Keratinocyte (primary cell): ENCODE measurements around the gene SEC11A. TPM values are rescaled to one million over a fixed set of nuclear protein-coding genes. Genes with fewer than 3 reads are reported as not detected.

Experiments
- DNase-seq: peaks from one replicate; pipeline ENCODE4 v3.0.0-alpha.2; 2011; ENCODE audit warnings: low read depth, missing footprints, low spot score
- FAIRE-seq: peaks from 2 replicates; lab custom pipeline; 2011; peaks lifted over from hg19 to GRCh38; lab: Jason Lieb, UNC
- H2AFZ ChIP-seq: 2 replicates; pipeline ENCODE4 v1.6.0; 2012; ENCODE audit warnings: low read length, control low read depth, inconsistent platforms; ENCODE audit not compliant: control insufficient read depth
- H3K27ac ChIP-seq: 2 replicates; pipeline ENCODE4 v1.5.1; 2011; ENCODE audit warnings: low read length; ENCODE audit not compliant: control insufficient read depth, insufficient read depth
- H3K27me3 ChIP-seq: 3 replicates; pipeline ENCODE4 v1.6.0; 2011; ENCODE audit warnings: low read length; ENCODE audit not compliant: control insufficient read depth, insufficient read depth; ENCODE audit errors: extremely low read depth
- H3K36me3 ChIP-seq, 2 experiments: 2 replicates in 1 of 2; 3 replicates in 1 of 2; pipeline ENCODE4 v1.5.1; 2011; ENCODE audit warnings: low read length in 2 of 2, mild to moderate bottlenecking in 1 of 2; ENCODE audit not compliant: control insufficient read depth in 2 of 2, insufficient read depth in 2 of 2; ENCODE audit errors: extremely low read depth in 1 of 2
- H3K4me1 ChIP-seq: 3 replicates; pipeline ENCODE4 v1.5.1; 2011; ENCODE audit warnings: low read length; ENCODE audit not compliant: control insufficient read depth, insufficient read depth; ENCODE audit errors: extremely low read depth
- H3K4me2 ChIP-seq: 3 replicates; pipeline ENCODE4 v1.6.0; 2011; ENCODE audit warnings: low read depth, low read length; ENCODE audit not compliant: control insufficient read depth, insufficient read depth; ENCODE audit errors: extremely low read depth
- H3K4me3 ChIP-seq, 3 experiments: fragments of 200-600 bp in 1 of 3; sonication (generic) in 1 of 3; 2 replicates in 2 of 3; 3 replicates in 1 of 3; pipeline ENCODE4 v1.5.1; 2011 to 2016; ENCODE audit warnings: low read length in 3 of 3, mild to moderate bottlenecking in 3 of 3, control low read depth in 2 of 3, inconsistent platforms in 1 of 3, low read depth in 1 of 3, mixed read lengths in 1 of 3, mixed run types in 1 of 3, moderate library complexity in 1 of 3; ENCODE audit not compliant: control insufficient read depth in 2 of 3, insufficient read depth in 2 of 3; ENCODE audit errors: extremely low read depth in 1 of 3
- H3K79me2 ChIP-seq: 2 replicates; pipeline ENCODE4 v1.6.0; 2012; ENCODE audit warnings: low read length; ENCODE audit not compliant: control insufficient read depth, insufficient read depth
- H3K9ac ChIP-seq: 3 replicates; pipeline ENCODE4 v1.6.0; 2011; ENCODE audit warnings: low read length; ENCODE audit not compliant: control insufficient read depth, insufficient read depth; ENCODE audit errors: extremely low read depth
- H3K9me1 ChIP-seq: 3 replicates; pipeline ENCODE4 v1.6.0; 2011; ENCODE audit warnings: low read length; ENCODE audit not compliant: control insufficient read depth, insufficient read depth; ENCODE audit errors: extremely low read depth
- H3K9me3 ChIP-seq: 2 replicates; pipeline ENCODE4 v1.5.1; 2012; ENCODE audit warnings: low read depth, low read length; ENCODE audit not compliant: control insufficient read depth
- H4K20me1 ChIP-seq: 3 replicates; pipeline ENCODE4 v1.6.0; 2011; ENCODE audit warnings: low read length; ENCODE audit not compliant: control insufficient read depth, insufficient read depth; ENCODE audit errors: extremely low read depth
- CTCF ChIP-seq, 3 experiments: IDR thresholded peaks in 1 of 3; conservative IDR thresholded peaks in 1 of 3; optimal IDR thresholded peaks in 1 of 3; 2 replicates in 2 of 3; 3 replicates in 1 of 3; pipeline versions ENCODE3 to v1.5.1; 2011; ENCODE audit warnings: low read length in 3 of 3, mild to moderate bottlenecking in 3 of 3, moderate library complexity in 2 of 3, control low read depth in 1 of 3, inconsistent platforms in 1 of 3; ENCODE audit not compliant: insufficient read depth in 2 of 3; ENCODE audit errors: extremely low read depth in 1 of 3
- EZH2 ChIP-seq: IDR thresholded peaks from one replicate; pipeline ENCODE4 v1.6.1; 2012; ENCODE audit warnings: inconsistent platforms, mild to moderate bottlenecking, low read length, moderate library complexity
- dilution Hi-C: fragments of 300-500 bp; cut with MboI; formaldehyde crosslinking; loops from one replicate; pipeline ENCODE4 v1.7.0; 2020; ENCODE audit warnings: low sequenced_read_pairs; ENCODE audit not compliant: extremely low pct_ligation_motif_present
- polyA plus RNA-seq, 5 experiments: library from polyadenylated mRNA; depleted of rRNA in 3 of 5; stranded (reverse) in 3 of 5; stranded (forward) in 1 of 5; unstranded in 1 of 5; fragments of >200 nt; gene quantifications; 1 replicate in 1 of 5; 2 replicates in 3 of 5; 3 replicates in 1 of 5; pipeline versions ENCODE4 v1.2.1 to v1.2.3, GENCODE V29; 2011 to 2012; ENCODE audit warnings: missing spikeins in 2 of 5, low read depth in 1 of 5, low replicate concordance in 1 of 5

Gene SEC11A
- polyA plus RNA-seq, 1 donor (not counting 4 experiments of a cell fraction or from before 2014, with no cell fraction given): 195 TPM

GRCh38 chr15:84659904-84660781 lies 55.8 kb downstream of the SEC11A start:
- DNase-seq (no peak), FAIRE-seq (no peak)
- dilution Hi-C loops: no loop called here
- H2AFZ ChIP-seq: no peak overlapping the region
- no peaks in the 10 kb centered on the region for H3K27me3 ChIP-seq
- no peak overlapping the region for H3K4me2 ChIP-seq
- no peak for TF ChIP-seq CTCF (optimal IDR thresholded peaks at IDR 0.05 in 1 of 3, IDR thresholded peaks at IDR 0.05 in 1 of 3, conservative IDR thresholded peaks at IDR 0.05 in 1 of 3; ENCODE audit: extremely low read depth in 1 of 3, insufficient read depth in 2 of 3, low read length in 3 of 3)
- TF ChIP-seq EZH2: no peak
- H3K9me1 ChIP-seq: no peaks in the 10 kb centered on the region
- no peak overlapping the region for H3K4me3 ChIP-seq
- no peak overlapping the region for H3K27ac ChIP-seq
- no peaks in the 10 kb centered on the region for H3K9me3 ChIP-seq
- no peaks in the 10 kb centered on the region for H3K79me2 ChIP-seq
- H3K36me3 ChIP-seq: peaks cover 0 to 5% of the 10 kb centered on the region in 2 experiments
- no peak overlapping the region for H3K9ac ChIP-seq
- H3K4me1 ChIP-seq: peaks cover 12% of the 10 kb centered on the region
- no peaks in the 10 kb centered on the region for H4K20me1 ChIP-seq

GRCh38 chr15:84658788-84659411 lies 57.0 kb downstream of the SEC11A start:
- dilution Hi-C loops: no loop called here
- Histone ChIP-seq H3K27me3 (no peaks in the 10 kb centered on the region), H4K20me1 (no peaks in the 10 kb centered on the region), H3K9ac (peak overlapping the region; percentile 73), H3K36me3 (peaks cover 0 to 5% of the 10 kb centered on the region in 2 experiments), H3K79me2 (peaks cover 2% of the 10 kb centered on the region), H3K9me1 (no peaks in the 10 kb centered on the region), H3K4me2 (peak overlapping the region; percentile 70), H3K4me1 (peaks cover 16% of the 10 kb centered on the region), H3K9me3 (no peaks in the 10 kb centered on the region), H3K4me3 (peak overlapping the region in 1 of 3 experiments; percentile 58), H3K27ac (no peak overlapping the region), H2AFZ (peak overlapping the region; percentile 70)
- FAIRE-seq (no peak), DNase-seq (no peak)
- TF ChIP-seq EZH2 (no peak), CTCF (optimal IDR thresholded peaks at IDR 0.05 in 1 of 3, IDR thresholded peaks at IDR 0.05 in 1 of 3, conservative IDR thresholded peaks at IDR 0.05 in 1 of 3; ENCODE audit: extremely low read depth in 1 of 3, insufficient read depth in 2 of 3, low read length in 3 of 3) (no peak)
